GM19324 (cell line): ENCODE measurements around the gene C2orf92.

Experiments used
- ATAC-seq: cut with Tn5 transposase; IDR thresholded peaks from one replicate; pipeline ENCODE4 v1.9.1; 2021; ENCODE audit warnings: mild to moderate bottlenecking, moderate library complexity; ENCODE audit not compliant: unreplicated experiment, low FRiP score

The C2orf92 gene

GRCh38 chr2:97712693-97713295 lies 43.3 kb downstream of the C2orf92 start:
- no peak for ATAC-seq

DNA sequence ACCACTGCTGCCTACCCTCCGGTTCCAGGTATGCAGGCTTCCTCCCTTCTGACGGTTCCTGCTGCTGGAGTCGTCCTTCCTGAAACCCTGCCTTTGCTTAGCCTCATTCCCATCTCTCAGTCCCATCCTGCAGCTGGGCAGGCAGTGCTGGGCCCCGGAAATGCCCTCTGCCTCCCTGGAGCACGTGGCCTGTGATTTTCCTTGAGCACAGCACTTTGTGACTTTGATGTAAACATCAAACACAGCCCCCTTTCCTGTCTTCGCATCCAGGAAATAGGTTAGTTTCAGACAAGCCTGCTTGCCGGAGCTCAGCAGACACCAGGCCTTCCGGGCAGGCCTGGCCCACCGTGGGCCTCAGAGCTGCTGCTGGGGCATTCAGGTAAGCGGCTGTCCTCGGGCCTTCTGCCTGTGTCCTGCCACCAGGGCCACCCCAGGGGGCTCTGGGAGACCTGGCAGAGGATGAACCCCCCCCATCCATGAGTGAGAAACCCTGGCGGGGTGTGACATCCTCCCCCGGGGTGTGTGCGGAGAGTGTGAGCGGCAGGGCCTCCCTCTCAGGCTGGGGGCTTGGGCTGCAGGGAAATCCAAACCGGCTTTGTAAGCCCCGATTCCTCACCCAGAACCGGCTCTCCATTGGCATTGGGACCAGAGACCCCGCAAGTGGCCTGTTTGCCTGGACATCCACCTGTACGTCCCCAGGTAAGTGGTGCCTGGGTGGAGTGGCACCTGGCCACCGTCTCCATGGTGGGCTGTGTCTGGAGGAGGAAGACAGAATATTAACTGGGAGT lies 44.0 kb downstream of the C2orf92 start, which contains the start of gene ZAP70:
Gene ZAP70 (plus strand): TSS at position 281 of the 788 bp plus-strand sequence. CDS start 10,461 bp downstream, outside the sequence.
- ATAC-seq = no peak

DNA sequence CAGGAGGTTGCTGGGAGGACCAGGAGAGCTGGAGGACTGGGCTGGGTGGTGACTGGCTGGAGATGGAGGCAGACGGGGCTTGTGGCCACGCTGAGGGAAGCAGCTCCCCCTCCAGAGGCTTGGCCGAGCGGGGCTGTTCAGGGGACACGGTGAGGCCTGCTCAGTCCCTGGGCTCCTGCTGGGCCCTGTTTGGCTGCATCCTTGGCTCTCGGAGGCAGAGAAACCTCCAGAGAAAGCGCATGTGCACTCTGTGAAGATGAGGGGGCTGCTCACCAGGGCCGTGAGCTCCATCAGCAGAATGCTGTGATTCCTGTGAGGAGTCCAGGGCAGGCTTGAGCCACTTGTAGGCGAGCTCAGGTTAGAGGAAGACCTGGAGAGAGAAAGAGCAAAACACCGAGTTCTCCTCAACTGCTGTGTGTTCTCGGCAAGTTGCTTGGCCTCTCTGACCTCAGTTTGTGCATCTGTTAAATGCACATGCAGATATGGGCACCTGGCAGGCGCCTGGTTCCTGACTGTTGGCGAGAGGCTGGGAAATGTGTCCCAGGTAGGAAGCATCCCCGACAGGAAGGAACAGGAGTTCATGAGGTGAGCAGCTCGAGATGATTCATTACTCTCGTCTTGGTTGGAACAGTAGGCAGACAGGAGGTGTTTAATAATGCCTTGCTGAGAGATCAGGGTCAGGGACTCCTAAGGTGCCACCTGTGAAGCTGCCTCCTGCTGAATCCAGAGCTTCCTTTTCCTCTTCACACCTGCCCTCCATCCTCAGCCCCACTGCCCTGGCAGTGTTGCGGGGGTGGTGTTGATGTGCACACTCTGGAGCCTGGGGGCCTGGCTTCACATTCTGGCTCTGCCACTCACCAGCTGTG lies 44.8 kb downstream of the C2orf92 start:
- no peak for ATAC-seq

GRCh38 chr2:97714950-97715652 lies 45.6 kb downstream of the C2orf92 start:
- no peak for ATAC-seq

DNA sequence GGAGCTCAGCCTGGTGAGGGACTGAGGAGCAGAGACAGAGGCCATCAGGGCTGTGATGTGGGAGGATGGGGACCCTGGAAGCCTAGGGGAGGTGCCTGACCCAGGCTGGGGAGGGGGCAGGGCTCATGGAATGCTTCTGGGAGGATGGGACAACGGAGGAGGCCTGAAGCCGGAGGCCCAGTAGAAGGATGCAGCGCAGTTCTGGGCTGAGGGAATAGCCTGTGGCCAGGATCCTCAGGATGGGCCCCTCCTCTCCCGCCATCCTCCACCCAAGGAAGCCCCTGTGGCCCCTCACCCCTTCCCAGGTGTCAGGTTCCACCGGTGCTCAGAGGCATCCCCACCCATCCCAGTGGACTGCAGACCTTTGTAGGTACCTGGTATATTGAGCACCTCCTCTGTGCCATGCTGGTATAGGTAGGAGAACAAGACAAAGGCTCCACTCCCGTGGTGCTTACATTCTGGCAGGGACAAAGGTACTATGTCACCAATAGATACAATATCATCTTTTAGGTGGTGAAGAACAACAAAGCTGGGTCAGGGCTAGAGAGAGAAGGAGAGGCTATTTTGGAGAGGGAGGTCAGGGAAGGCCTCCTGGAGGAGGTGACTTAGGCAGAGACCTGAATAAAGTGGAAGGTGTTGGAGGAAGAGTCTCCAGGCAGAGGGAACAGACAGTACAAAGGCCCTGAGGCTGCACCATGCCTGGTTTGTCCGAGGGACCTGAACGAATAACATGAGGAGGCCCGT lies 46.6 kb downstream of the C2orf92 start:
- ATAC-seq = no peak

GRCh38 chr2:97716695-97717612 lies 47.4 kb downstream of the C2orf92 start:
- ATAC-seq = no peak

DNA sequence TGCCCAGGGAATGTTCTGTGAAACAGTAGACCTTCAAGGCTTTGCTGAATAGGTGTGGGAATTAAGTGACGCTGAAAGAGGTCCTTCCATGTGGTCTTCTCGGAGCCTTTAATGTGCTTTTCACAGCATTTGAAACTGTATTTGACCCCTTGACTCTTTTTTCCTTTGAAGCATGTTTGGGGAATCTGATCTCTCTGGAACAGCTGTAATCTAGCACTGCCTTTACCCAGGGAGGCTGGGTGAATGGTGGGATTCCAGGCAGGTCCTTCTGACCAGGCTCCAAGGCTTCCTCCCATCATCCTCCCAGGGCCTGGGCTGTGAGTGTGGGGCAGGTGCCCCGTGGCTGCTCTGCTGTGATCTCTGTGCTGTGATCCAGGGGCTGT lies 48.1 kb downstream of the C2orf92 start:
- ATAC-seq = no peak

DNA sequence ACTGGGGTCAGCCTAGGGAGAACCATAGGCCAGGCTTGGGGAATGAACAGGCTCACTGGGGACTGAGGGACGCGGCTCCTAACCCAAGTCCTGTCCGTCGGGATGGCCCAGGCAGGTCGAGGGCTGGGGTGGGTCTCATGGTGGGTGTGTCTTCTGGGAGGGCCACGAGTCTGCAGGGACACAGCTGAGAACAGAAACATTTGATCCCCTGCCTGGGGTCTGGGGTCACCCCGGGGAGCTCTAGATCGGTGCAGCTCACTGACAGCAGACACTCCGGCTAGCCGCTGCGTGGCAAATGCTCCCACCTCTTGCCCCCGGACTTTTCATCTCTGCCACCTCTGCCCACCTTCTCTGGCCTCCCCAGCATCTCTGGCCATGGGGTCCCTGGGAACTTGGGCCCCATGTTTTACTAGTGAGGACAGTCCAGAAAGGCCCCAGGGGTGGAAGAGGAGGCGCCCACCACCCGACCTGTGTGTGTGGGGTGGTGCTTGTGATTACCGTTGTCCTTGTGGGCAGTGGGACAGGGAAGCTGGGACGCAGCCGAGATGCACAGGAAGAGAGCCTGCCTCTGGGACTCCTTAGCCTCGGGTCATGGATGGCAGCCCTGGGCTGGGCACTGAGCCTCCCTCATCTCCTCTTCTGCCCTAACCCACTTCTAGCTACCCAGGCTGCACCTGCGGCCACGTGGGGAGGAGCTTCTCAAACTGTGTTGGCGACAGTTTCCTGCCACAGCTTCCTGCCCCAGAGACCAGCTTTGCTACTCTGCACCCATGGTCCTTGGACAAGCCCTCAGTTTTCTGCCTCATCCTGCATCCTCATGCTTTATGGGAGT lies 48.8 kb downstream of the C2orf92 start:
- no peak for ATAC-seq

- no peak for ATAC-seq
Observed at GRCh38 chr2:97718942-97719341, 49.4 kb downstream of the C2orf92 start.

GRCh38 chr2:97719362-97720155 lies 50.0 kb downstream of the C2orf92 start:
- ATAC-seq = no peak

GRCh38 chr2:97720746-97721145 lies 51.2 kb downstream of the C2orf92 start:
- no peak for ATAC-seq

- ATAC-seq = no peak
Observed at GRCh38 chr2:97722227-97722626, 52.7 kb downstream of the C2orf92 start.

DNA sequence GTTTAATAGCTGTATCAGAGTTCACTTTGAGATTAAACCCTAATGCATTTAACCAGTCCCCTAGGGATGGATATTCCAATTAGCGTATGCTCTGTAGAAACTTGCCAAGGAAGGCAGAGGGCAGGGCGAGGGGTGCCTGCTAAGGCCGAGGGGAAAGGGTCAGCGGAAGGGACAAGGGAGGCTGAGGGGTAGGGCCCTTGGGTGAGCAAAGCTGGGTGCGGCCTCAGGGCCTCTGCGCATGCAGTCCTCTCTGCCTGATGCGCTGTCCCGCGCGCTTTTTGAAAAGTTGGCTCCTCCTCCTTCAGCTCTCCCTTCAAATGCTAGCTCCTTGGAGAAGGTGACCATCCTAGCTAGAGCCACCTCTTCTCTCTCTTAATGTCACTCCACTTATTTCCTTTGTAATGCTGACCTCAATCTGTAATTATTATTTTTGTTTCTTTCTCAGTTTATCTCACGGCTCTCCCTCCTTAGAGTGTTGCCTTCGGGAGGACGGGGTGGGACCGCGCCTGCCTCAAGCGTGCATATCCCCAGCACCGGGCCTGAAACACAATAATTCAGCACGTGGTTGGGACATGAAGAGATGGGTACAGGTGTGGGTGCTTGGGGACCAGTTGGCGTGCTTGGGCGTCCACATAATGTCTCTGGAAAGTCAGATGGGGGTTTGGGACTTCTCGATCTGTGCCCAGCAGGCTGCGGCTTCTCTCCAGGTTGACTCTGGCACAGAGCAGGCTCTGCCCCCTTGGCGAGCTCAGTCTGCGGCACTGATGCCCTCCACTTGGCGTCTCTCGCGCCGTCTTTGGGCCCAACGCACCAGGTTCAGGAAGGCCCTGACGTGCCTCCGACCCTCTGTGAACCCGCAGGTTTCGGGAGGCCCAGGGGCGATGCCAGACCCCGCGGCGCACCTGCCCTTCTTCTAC lies 53.9 kb downstream of the C2orf92 start:
- no peak for ATAC-seq

GRCh38 chr2:97724073-97724410 lies 54.5 kb downstream of the C2orf92 start:
- ATAC-seq = no peak

- no peak for ATAC-seq
Observed at GRCh38 chr2:97724501-97724900, 55.0 kb downstream of the C2orf92 start.

DNA sequence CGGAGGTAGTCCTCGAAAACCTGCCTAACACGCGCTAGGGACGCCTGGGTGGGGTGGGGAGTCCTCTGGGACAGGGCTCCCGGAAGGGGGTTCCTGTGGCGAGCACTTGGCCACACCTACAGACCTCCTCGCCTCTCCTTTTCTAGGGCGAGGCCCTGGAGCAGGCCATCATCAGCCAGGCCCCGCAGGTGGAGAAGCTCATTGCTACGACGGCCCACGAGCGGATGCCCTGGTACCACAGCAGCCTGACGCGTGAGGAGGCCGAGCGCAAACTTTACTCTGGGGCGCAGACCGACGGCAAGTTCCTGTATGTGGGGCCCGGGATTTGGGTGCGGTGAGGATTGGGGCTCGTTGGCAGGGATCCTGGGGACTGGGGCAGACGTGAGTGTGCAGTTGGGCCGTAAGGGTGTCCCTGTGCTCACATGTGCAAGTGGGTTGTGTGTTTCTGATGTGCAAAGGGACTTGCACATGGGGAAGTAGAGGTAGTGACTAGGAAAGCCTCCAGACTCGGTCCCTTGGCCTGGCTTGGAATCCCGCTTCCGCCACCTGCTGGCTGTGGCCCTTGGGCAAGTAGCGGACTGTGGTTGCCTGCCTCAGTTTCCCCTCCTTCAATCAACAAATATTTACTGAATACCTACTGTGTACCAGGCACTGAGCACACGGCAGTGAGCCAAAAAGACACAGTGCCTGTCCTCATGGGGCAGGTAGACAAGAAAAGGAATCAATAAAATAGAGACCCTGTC lies 55.6 kb downstream of the C2orf92 start:
- no peak for ATAC-seq
